ENCODE data around the gene C14orf180.

DNA sequence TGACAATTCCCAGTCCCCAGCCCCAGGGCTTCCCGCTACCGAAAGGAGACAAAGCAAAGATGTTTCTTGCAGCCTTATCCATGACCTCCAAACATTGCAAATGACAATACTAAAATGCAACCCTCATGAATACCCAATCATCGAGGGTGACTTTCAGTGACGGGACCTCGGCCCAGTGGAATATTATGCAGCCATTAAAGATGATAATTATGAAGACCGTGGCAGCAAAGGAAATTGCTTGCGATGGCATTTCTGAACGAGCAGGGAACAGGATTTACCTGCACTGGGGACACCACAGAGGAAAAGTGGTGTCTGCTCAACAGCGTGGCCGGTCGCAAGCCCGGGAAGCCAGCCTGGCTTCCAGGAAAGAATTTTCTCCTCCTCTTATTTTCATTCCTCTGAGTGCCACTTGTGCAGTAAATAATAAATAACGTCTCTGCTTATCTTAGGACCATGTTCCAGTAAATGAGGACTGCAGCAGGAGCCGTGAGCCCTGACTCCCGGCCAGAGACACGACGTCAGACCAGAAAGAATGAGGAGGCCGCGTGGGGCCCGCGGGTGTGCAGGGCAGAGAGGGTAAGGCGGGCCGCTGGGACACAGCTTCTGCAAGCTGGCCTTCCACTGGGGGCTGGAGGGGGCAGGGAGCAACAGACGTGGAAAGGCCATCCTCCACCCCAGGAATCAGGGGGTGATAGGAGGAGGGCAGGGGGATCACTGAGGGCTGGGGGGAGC, 6.6 kb downstream of the C14orf180 start:
- no peak for TF ChIP-seq ZNF274 (IDR thresholded peaks at IDR 0.05; ENCODE audit: low read depth, low read length)
- TF ChIP-seq YY1 (IDR thresholded peaks at IDR 0.05; ENCODE audit: insufficient read depth, insufficient read length): no peak
